Fibroblast of lung (primary cell): ENCODE data around the gene FOXK2. TPM values are rescaled to one million over a fixed set of nuclear protein-coding genes. Genes with fewer than 3 reads are reported as not detected.

Source experiments
- DNase-seq, 2 donors: peaks; one replicate each; pipeline versions ENCODE4 v3.0.0 to v3.0.0-alpha.2; 2010; ENCODE audit warnings: low read depth in 2 of 2
- H2AFZ ChIP-seq: 2 replicates; pipeline ENCODE4 v1.5.1; 2012; ENCODE audit warnings: low read length, control low read depth, inconsistent platforms
- H3K27ac ChIP-seq: 2 replicates; pipeline ENCODE4 v1.5.1; 2011; ENCODE audit warnings: low read length, control low read depth; ENCODE audit not compliant: insufficient read depth
- H3K27me3 ChIP-seq: 2 replicates; pipeline ENCODE4 v1.5.1; 2011; ENCODE audit warnings: mild to moderate bottlenecking, low read length; ENCODE audit not compliant: control insufficient read depth, insufficient read depth
- H3K36me3 ChIP-seq: 2 replicates; pipeline ENCODE4 v1.5.1; 2011; ENCODE audit warnings: low read length; ENCODE audit not compliant: control insufficient read depth, insufficient read depth
- H3K4me1 ChIP-seq: 2 replicates; pipeline ENCODE4 v1.5.1; 2011; ENCODE audit warnings: low read length; ENCODE audit not compliant: control insufficient read depth, insufficient read depth; ENCODE audit errors: extremely low read depth
- H3K4me2 ChIP-seq: 2 replicates; pipeline ENCODE4 v1.5.1; 2011; ENCODE audit warnings: low read length, control low read depth; ENCODE audit not compliant: insufficient read depth; ENCODE audit errors: extremely low read depth
- H3K4me3 ChIP-seq, 4 experiments: fragments of 200-600 bp in 1 of 4; sonication (generic) in 1 of 4; replicated peaks in 1 of 4; 2 replicates each; pipeline ENCODE4 v1.5.1; 2011 to 2016; ENCODE audit warnings: low read length in 4 of 4, low read depth in 3 of 4, mild to moderate bottlenecking in 3 of 4, control low read depth in 2 of 4, inconsistent platforms in 1 of 4, mixed read lengths in 1 of 4; ENCODE audit not compliant: insufficient read depth in 1 of 4; ENCODE audit errors: control extremely low read depth in 1 of 4
- H3K79me2 ChIP-seq: 2 replicates; pipeline ENCODE4 v1.5.1; 2012; ENCODE audit warnings: mild to moderate bottlenecking, low read length, inconsistent platforms; ENCODE audit not compliant: control insufficient read depth, insufficient read depth
- H3K9ac ChIP-seq: 2 replicates; pipeline ENCODE4 v1.5.1; 2011; ENCODE audit warnings: mild to moderate bottlenecking, low read length, control low read depth; ENCODE audit not compliant: insufficient read depth
- H3K9me3 ChIP-seq: 2 replicates; pipeline ENCODE4 v1.5.1; 2012; ENCODE audit warnings: low read depth, low read length; ENCODE audit not compliant: control insufficient read depth, insufficient read depth
- H4K20me1 ChIP-seq: 2 replicates; pipeline ENCODE4 v1.5.1; 2011; ENCODE audit warnings: low read length; ENCODE audit not compliant: control insufficient read depth, insufficient read depth; ENCODE audit errors: extremely low read depth
- EZH2 ChIP-seq: IDR thresholded peaks from 2 replicates; pipeline ENCODE4 v1.5.1; 2012; ENCODE audit warnings: low read length, control low read depth, mild to moderate bottlenecking; ENCODE audit errors: missing control alignments
- polyA plus RNA-seq, 2 donors: library from polyadenylated mRNA; depleted of rRNA in 1 of 2; stranded (reverse) in 1 of 2; unstranded in 1 of 2; fragments of >200 nt; gene quantifications; 2 replicates each; pipeline ENCODE4 v1.2.1, GENCODE V29; 2011 to 2012; ENCODE audit warnings: missing spikeins in 1 of 2
- total RNA-seq: library from RNA; depleted of rRNA; stranded (reverse); fragments of >200 nt; gene quantifications from 2 replicates; pipeline ENCODE4 v1.2.1, GENCODE V29; 2014
- TF ChIP-seq, protein P1 (sequence below), 2 donors: IDR thresholded peaks in 1 of 2; conservative IDR thresholded peaks in 1 of 2; 1 replicate in 1 of 2; 2 replicates in 1 of 2; pipeline ENCODE4 v1.5.1; 2011 to 2012; ENCODE audit warnings: low read length in 2 of 2, control low read depth in 1 of 2, inconsistent platforms in 1 of 2, low read depth in 1 of 2, mild to moderate bottlenecking in 1 of 2

FOXK2 gene
- total and polyA plus RNA-seq, 2 donors (not counting 1 experiment from before 2014, with no cell fraction given), result 23.5 to 33.2 TPM

DNA sequence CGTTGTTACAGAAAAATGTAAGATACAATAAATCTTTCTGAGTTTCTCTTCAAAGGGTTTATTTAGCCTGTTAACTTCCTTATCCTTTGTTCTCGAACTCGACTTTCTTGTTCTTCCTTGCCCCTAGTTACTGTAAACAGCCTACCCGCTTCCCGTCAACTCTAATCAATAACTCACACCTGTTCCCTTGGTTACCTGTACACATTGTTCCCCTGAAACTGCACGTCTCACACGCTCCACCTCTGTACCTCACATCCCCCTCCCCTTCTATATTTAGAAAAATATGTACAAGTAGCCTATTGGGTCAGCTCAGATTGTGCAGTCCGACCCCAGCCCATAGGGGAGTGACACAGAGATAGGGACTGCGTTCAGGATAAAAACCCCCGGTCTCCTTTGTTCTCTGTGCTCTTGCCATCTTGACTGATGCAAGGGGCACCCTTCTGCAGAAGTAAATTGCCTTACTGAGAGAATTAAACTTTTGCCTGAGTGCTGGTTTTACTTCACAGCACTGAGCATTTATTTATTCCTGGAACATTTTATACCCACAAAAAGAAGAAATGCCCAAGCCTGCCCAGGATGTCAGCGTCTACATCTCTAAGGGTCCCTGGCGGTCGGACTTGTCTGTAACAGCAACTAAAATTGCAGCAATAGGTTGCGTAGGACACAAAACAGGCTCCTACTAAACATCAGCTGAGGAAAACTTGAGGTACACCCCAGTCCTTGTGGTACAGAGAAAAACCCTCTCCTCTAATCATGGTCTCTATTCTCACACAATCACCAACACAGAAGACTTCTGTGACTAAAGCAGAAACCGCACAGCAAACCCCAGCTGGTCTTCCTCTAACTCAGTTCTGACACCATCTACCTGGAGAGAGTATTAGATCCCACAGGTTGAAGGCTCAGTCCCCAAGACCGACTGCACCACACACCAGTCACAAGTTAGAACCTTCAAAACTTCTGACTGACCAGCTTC lies 117.4 kb downstream of the FOXK2 start:
- H3K4me3 ChIP-seq, result no peak overlapping the region
- H3K36me3 ChIP-seq, result peaks cover 3% of the 10 kb centered on the region
- H3K79me2 ChIP-seq, result peaks cover 65% of the 10 kb centered on the region
- DNase-seq, result no peak
- H3K9ac ChIP-seq, result no peak overlapping the region
- H3K27ac ChIP-seq, result no peak overlapping the region
- no peaks in the 10 kb centered on the region for H3K9me3 ChIP-seq
- no peaks in the 10 kb centered on the region for H3K27me3 ChIP-seq
- TF ChIP-seq, protein P1, sequence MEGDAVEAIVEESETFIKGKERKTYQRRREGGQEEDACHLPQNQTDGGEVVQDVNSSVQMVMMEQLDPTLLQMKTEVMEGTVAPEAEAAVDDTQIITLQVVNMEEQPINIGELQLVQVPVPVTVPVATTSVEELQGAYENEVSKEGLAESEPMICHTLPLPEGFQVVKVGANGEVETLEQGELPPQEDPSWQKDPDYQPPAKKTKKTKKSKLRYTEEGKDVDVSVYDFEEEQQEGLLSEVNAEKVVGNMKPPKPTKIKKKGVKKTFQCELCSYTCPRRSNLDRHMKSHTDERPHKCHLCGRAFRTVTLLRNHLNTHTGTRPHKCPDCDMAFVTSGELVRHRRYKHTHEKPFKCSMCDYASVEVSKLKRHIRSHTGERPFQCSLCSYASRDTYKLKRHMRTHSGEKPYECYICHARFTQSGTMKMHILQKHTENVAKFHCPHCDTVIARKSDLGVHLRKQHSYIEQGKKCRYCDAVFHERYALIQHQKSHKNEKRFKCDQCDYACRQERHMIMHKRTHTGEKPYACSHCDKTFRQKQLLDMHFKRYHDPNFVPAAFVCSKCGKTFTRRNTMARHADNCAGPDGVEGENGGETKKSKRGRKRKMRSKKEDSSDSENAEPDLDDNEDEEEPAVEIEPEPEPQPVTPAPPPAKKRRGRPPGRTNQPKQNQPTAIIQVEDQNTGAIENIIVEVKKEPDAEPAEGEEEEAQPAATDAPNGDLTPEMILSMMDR (conservative IDR thresholded peaks at IDR 0.05 in 1 of 2, IDR thresholded peaks at IDR 0.05 in 1 of 2; ENCODE audit: low read depth in 1 of 2, low read length in 2 of 2), result no peak
- TF ChIP-seq EZH2, result no peak
- H3K4me1 ChIP-seq, result no peaks in the 10 kb centered on the region
- H4K20me1 ChIP-seq, result peaks cover 1% of the 10 kb centered on the region
- no peak overlapping the region for H3K4me2 ChIP-seq
- no peak overlapping the region for H2AFZ ChIP-seq

DNA sequence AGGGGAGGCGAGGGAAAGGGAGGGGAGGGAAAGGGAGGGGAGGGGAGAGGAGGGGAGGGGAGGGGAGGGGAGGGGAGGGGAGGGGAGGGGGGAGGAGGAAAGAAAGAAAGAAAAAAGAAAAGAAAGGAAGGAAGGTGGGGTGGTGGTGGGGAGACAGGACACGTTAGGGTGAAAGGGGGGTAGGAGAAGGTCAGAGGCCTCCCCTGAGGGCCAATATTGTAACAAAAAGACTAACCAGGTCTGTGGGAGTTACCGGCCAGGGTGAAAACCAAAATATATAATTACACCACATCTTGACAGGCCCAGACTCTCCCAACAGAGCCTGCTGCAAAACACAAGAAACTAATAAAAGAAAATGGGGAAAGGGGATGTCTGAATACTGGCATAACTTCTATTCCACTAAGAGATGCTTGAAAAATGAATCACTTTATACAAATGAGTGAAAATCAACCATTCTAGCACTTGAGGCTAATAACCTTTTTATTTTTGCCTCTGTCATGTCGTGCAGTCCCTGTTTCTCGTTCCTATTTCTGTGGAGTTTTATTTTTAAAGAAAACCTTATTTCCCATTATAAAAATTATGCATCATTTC lies 118.7 kb downstream of the FOXK2 start:
- Histone ChIP-seq H4K20me1 (peaks cover 1% of the 10 kb centered on the region), H2AFZ (no peak overlapping the region), H3K4me1 (no peaks in the 10 kb centered on the region), H3K27me3 (no peaks in the 10 kb centered on the region), H3K79me2 (peaks cover 67% of the 10 kb centered on the region), H3K27ac (no peak overlapping the region), H3K9ac (no peak overlapping the region), H3K9me3 (no peaks in the 10 kb centered on the region), H3K4me3 (no peak overlapping the region), H3K36me3 (peaks cover 8% of the 10 kb centered on the region), H3K4me2 (no peak overlapping the region)
- TF ChIP-seq EZH2, result no peak
- TF ChIP-seq, protein P1 (conservative IDR thresholded peaks at IDR 0.05 in 1 of 2, IDR thresholded peaks at IDR 0.05 in 1 of 2; ENCODE audit: low read depth in 1 of 2, low read length in 2 of 2), result no peak
- no peak for DNase-seq

DNA sequence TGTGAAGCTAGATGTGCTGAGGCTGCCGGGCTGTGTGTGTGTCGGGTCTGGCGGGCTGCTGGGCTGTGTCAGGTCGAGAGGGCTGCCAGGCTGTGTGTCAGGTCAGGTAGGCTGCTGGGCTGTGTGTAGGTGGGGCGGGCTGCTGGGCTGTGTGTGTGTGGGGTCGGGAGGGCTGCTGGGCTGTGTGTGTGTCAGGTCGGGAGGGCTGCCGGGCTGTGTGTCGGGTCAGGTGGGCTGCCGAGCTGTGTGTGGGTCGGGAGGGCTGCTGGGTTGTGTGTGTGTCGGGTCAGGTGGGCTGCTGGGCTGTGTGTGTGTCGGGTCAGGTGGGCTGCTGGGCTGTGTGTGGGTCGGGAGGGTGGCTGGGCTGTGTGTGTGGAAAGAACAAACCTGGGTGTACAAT lies 120.1 kb downstream of the FOXK2 start:
- Histone ChIP-seq H3K36me3 (peaks cover 8% of the 10 kb centered on the region), H3K4me2 (no peak overlapping the region), H3K9me3 (no peaks in the 10 kb centered on the region), H4K20me1 (peaks cover 1% of the 10 kb centered on the region), H3K4me1 (no peaks in the 10 kb centered on the region), H3K79me2 (peaks cover 72% of the 10 kb centered on the region), H3K4me3 (no peak overlapping the region), H3K27me3 (no peaks in the 10 kb centered on the region), H2AFZ (no peak overlapping the region), H3K9ac (no peak overlapping the region), H3K27ac (no peak overlapping the region)
- TF ChIP-seq, protein P1 (conservative IDR thresholded peaks at IDR 0.05 in 1 of 2, IDR thresholded peaks at IDR 0.05 in 1 of 2; ENCODE audit: low read depth in 1 of 2, low read length in 2 of 2), result no peak
- TF ChIP-seq EZH2, result no peak
- DNase-seq, result no peak
